OCI-LY1 (cell line): Measurements from ENCODE around the gene TNS1.

ENCODE experiments used
- H2AFZ ChIP-seq: fragments of 200-600 bp; sonication (generic), shearing (Covaris generic); 2 replicates; pipeline ENCODE4 v1.6.0; 2014; ENCODE audit warnings: antibody characterized with exemption, mild to moderate bottlenecking, low read length
- H3F3A ChIP-seq: fragments of 200-600 bp; sonication (generic), shearing (Covaris generic); 2 replicates; pipeline ENCODE4 v1.6.0; 2014; ENCODE audit warnings: mild to moderate bottlenecking, antibody characterized with exemption, low read length, moderate library complexity; ENCODE audit not compliant: insufficient read depth
- H3K27ac ChIP-seq: fragments of 200-600 bp; sonication (generic); 2 replicates; pipeline ENCODE4 v1.5.1; 2014; ENCODE audit warnings: low read length, mixed run types, mild to moderate bottlenecking, low read depth; ENCODE audit not compliant: poor library complexity, severe bottlenecking
- H3K27me3 ChIP-seq: fragments of 200-600 bp; sonication (generic); 2 replicates; pipeline ENCODE4 v1.6.0; 2014; ENCODE audit warnings: antibody characterized with exemption, mild to moderate bottlenecking, low read length, moderate library complexity; ENCODE audit not compliant: insufficient read depth
- H3K36me3 ChIP-seq: fragments of 200-600 bp; sonication (generic); 2 replicates; pipeline ENCODE4 v1.6.1; 2014; ENCODE audit warnings: mild to moderate bottlenecking, antibody characterized with exemption, low read length, moderate library complexity, mixed read lengths; ENCODE audit not compliant: insufficient read depth
- H3K4me1 ChIP-seq: fragments of 200-600 bp; sonication (generic); 2 replicates; pipeline ENCODE4 v1.5.1; 2014; ENCODE audit warnings: mild to moderate bottlenecking, low read length, moderate library complexity; ENCODE audit not compliant: insufficient read depth, severe bottlenecking
- H3K4me2 ChIP-seq: fragments of 200-600 bp; sonication (generic), shearing (Covaris generic); 2 replicates; pipeline ENCODE4 v1.6.1; 2014; ENCODE audit warnings: low read length
- H3K4me3 ChIP-seq: fragments of 200-600 bp; sonication (generic); 2 replicates; pipeline ENCODE4 v1.5.1; 2014; ENCODE audit warnings: low read length, low read depth, mild to moderate bottlenecking, mixed read lengths; ENCODE audit not compliant: poor library complexity, severe bottlenecking
- H3K79me2 ChIP-seq: fragments of 200-600 bp; shearing (Covaris generic); 2 replicates; pipeline ENCODE4 v1.6.1; 2016; ENCODE audit warnings: mixed run types, low read length, mixed read lengths; ENCODE audit not compliant: insufficient read depth
- H3K9ac ChIP-seq: fragments of 200-600 bp; sonication (generic), shearing (Covaris generic); 2 replicates; pipeline ENCODE4 v1.6.1; 2014; ENCODE audit warnings: mild to moderate bottlenecking, low read length, mixed read lengths
- H3K9me2 ChIP-seq: fragments of 200-600 bp; sonication (generic), shearing (Covaris generic); 2 replicates; pipeline ENCODE4 v1.6.1; 2014; ENCODE audit warnings: low read depth, mild to moderate bottlenecking, low read length, mixed read lengths
- H3K9me3 ChIP-seq: fragments of 200-600 bp; shearing (Covaris generic); 2 replicates; pipeline ENCODE4 v1.6.1; 2014; ENCODE audit warnings: low read length, mixed read lengths
- H4K20me1 ChIP-seq: fragments of 200-600 bp; sonication (generic), shearing (Covaris generic); 2 replicates; pipeline ENCODE4 v1.6.0; 2016; ENCODE audit warnings: mild to moderate bottlenecking, low read length; ENCODE audit not compliant: insufficient read depth
- CTCF ChIP-seq: fragments of 200-600 bp; sonication (generic), shearing (Covaris generic); IDR thresholded peaks from 2 replicates; pipeline ENCODE4 v1.5.1; 2017; ENCODE audit warnings: mild to moderate bottlenecking, antibody characterized with exemption, low read length, moderate library complexity, mixed read lengths
- EZH2 ChIP-seq: fragments of 200-600 bp; sonication (generic), shearing (Covaris generic); IDR thresholded peaks from 2 replicates; pipeline ENCODE4 v1.8.0; 2017; ENCODE audit warnings: borderline replicate concordance, mixed run types, mild to moderate bottlenecking, antibody characterized with exemption, low read length, moderate library complexity, mixed read lengths

Gene TNS1

GRCh38 chr2:217759991-217760390 is 242.8 kb downstream of the TNS1 start:
- H3K36me3 ChIP-seq: no peaks in the 10 kb centered on the region
- H2AFZ ChIP-seq: no peak overlapping the region
- H3K4me1 ChIP-seq: no peaks in the 10 kb centered on the region
- H3K9ac ChIP-seq: no peak overlapping the region
- no peaks in the 10 kb centered on the region for H3F3A ChIP-seq
- no peaks in the 10 kb centered on the region for H3K79me2 ChIP-seq
- H3K27ac ChIP-seq: no peak overlapping the region
- TF ChIP-seq EZH2 (no peak), CTCF (no peak)
- peaks cover 6% of the 10 kb centered on the region for H3K9me3 ChIP-seq
- no peak overlapping the region for H3K4me2 ChIP-seq
- H3K4me3 ChIP-seq: no peak overlapping the region
- H3K9me2 ChIP-seq: no peaks in the 10 kb centered on the region
- no peaks in the 10 kb centered on the region for H4K20me1 ChIP-seq
- no peaks in the 10 kb centered on the region for H3K27me3 ChIP-seq

GRCh38 chr2:217757108-217757463 is 245.7 kb downstream of the TNS1 start:
- Histone ChIP-seq H3K27me3 (no peaks in the 10 kb centered on the region), H4K20me1 (no peaks in the 10 kb centered on the region), H3F3A (no peaks in the 10 kb centered on the region), H3K4me2 (no peak overlapping the region), H3K27ac (no peak overlapping the region), H3K9me3 (peaks cover 6% of the 10 kb centered on the region), H2AFZ (no peak overlapping the region), H3K36me3 (no peaks in the 10 kb centered on the region), H3K9me2 (no peaks in the 10 kb centered on the region), H3K79me2 (no peaks in the 10 kb centered on the region), H3K4me1 (no peaks in the 10 kb centered on the region), H3K4me3 (no peak overlapping the region), H3K9ac (no peak overlapping the region)
- TF ChIP-seq CTCF (no peak), EZH2 (no peak)

- peaks cover under 1% of the 10 kb centered on the region; the same call in 1 of the 2 replicates for H3K9me3 ChIP-seq
- no peaks in the 10 kb centered on the region for H4K20me1 ChIP-seq
- peak overlapping the region; percentile 41; the same call in 1 of the 2 replicates for H3K4me2 ChIP-seq
- H3K9ac ChIP-seq: no peak overlapping the region
- peak overlapping the region; percentile 39 for H3K4me3 ChIP-seq
- H3K79me2 ChIP-seq: no peaks in the 10 kb centered on the region
- no peaks in the 10 kb centered on the region for H3K9me2 ChIP-seq
- no peak overlapping the region for H3K27ac ChIP-seq
- H3F3A ChIP-seq: no peaks in the 10 kb centered on the region
- TF ChIP-seq CTCF (peak; percentile 85), EZH2 (no peak)
- H3K27me3 ChIP-seq: no peaks in the 10 kb centered on the region
- H2AFZ ChIP-seq: no peak overlapping the region
- H3K36me3 ChIP-seq: no peaks in the 10 kb centered on the region
- no peaks in the 10 kb centered on the region for H3K4me1 ChIP-seq
Observed at GRCh38 chr2:217756375-217757107, 246.3 kb downstream of the TNS1 start.
